H9 (cell line): ENCODE measurements around the gene TTC28. TPM values are rescaled to one million over a fixed set of nuclear protein-coding genes. Genes with fewer than 3 reads are reported as not detected.

Source experiments
- DNase-seq: peaks from one replicate; pipeline ENCODE4 v3.0.0-alpha.2; 2017
- H2AFZ ChIP-seq: one replicate; pipeline ENCODE4 v1.6.1; 2013; ENCODE audit warnings: mild to moderate bottlenecking, low read length, control low read depth, moderate library complexity
- H2AK5ac ChIP-seq: 2 replicates; pipeline ENCODE4 v1.6.1; 2013; ENCODE audit warnings: low read length, control low read depth, mixed read lengths; ENCODE audit not compliant: insufficient read length
- H2BK120ac ChIP-seq: one replicate; pipeline ENCODE4 v1.6.1; 2013; ENCODE audit warnings: low read depth, mild to moderate bottlenecking, low read length, control low read depth, inconsistent platforms; ENCODE audit not compliant: poor library complexity, severe bottlenecking
- H2BK12ac ChIP-seq: 2 replicates; pipeline ENCODE4 v1.6.1; 2013; ENCODE audit warnings: low read length, control low read depth, mixed read lengths, low read depth; ENCODE audit not compliant: insufficient read length
- H2BK15ac ChIP-seq: 2 replicates; pipeline ENCODE4 v1.6.1; 2013; ENCODE audit warnings: low read depth, low read length, control low read depth
- H2BK20ac ChIP-seq: one replicate; pipeline ENCODE4 v1.6.1; 2013; ENCODE audit warnings: low read depth, mild to moderate bottlenecking, low read length, control low read depth, inconsistent platforms; ENCODE audit not compliant: poor library complexity, severe bottlenecking
- H2BK5ac ChIP-seq: 2 replicates; pipeline ENCODE4 v1.6.1; 2013; ENCODE audit warnings: low read length, control low read depth, mixed read lengths; ENCODE audit not compliant: insufficient read length
- H3K14ac ChIP-seq: 2 replicates; pipeline ENCODE4 v1.6.1; 2013; ENCODE audit warnings: low read length, control low read depth; ENCODE audit not compliant: insufficient read depth
- H3K18ac ChIP-seq: 2 replicates; pipeline ENCODE4 v1.6.1; 2013; ENCODE audit warnings: low read depth, mild to moderate bottlenecking, mixed read lengths, low read length, control low read depth; ENCODE audit not compliant: insufficient read length
- H3K23ac ChIP-seq: 2 replicates; pipeline ENCODE4 v1.6.1; 2013; ENCODE audit warnings: low read length, control low read depth, mixed read lengths, low read depth; ENCODE audit not compliant: insufficient read length
- H3K23me2 ChIP-seq: 2 replicates; pipeline ENCODE4 v1.6.1; 2013; ENCODE audit warnings: low read depth, mild to moderate bottlenecking, mixed read lengths, low read length, control low read depth; ENCODE audit not compliant: insufficient read length, poor library complexity, severe bottlenecking
- H3K27ac ChIP-seq: 2 replicates; pipeline ENCODE4 v1.5.1; 2013; ENCODE audit warnings: low read length, control low read depth, mixed read lengths, low read depth; ENCODE audit not compliant: insufficient read length
- H3K27me3 ChIP-seq: 2 replicates; pipeline ENCODE4 v1.6.1; 2013; ENCODE audit warnings: low read length, control low read depth, inconsistent platforms; ENCODE audit not compliant: insufficient read depth
- H3K4ac ChIP-seq: 2 replicates; pipeline ENCODE4 v1.6.1; 2013; ENCODE audit warnings: low read depth, mild to moderate bottlenecking, control low read depth, inconsistent platforms, low read length, moderate library complexity
- H3K4me1 ChIP-seq: 2 replicates; pipeline ENCODE4 v1.6.1; 2013; ENCODE audit warnings: low read length, control low read depth, inconsistent platforms; ENCODE audit not compliant: insufficient read depth
- H3K4me2 ChIP-seq: 2 replicates; pipeline ENCODE4 v1.6.1; 2013; ENCODE audit warnings: low read length, control low read depth, mixed read lengths; ENCODE audit not compliant: insufficient read length, insufficient read depth
- H3K56ac ChIP-seq: 2 replicates; pipeline ENCODE4 v1.6.1; 2013; ENCODE audit warnings: low read depth, mild to moderate bottlenecking, mixed read lengths, low read length, control low read depth; ENCODE audit not compliant: insufficient read length
- H3K79me1 ChIP-seq: 2 replicates; pipeline ENCODE4 v1.6.1; 2013; ENCODE audit warnings: low read depth, mild to moderate bottlenecking, moderate library complexity, low read length, control low read depth, inconsistent platforms; ENCODE audit not compliant: insufficient read depth, poor library complexity, severe bottlenecking
- H3K79me2 ChIP-seq: 2 replicates; pipeline ENCODE4 v1.6.1; 2013; ENCODE audit warnings: low read length, control low read depth, inconsistent platforms; ENCODE audit not compliant: insufficient read depth
- H3K9ac ChIP-seq: 2 replicates; pipeline ENCODE4 v1.6.1; 2013; ENCODE audit warnings: low read length, control low read depth, mixed read lengths; ENCODE audit not compliant: insufficient read length; ENCODE audit errors: extremely low read depth
- H3K9me3 ChIP-seq: one replicate; pipeline ENCODE4 v1.6.1; 2013; ENCODE audit warnings: low read depth, low read length, inconsistent platforms; ENCODE audit not compliant: control insufficient read depth
- H3T11ph ChIP-seq: one replicate; pipeline ENCODE4 v1.6.1; 2013; ENCODE audit warnings: mild to moderate bottlenecking, low read length, control low read depth, inconsistent platforms
- H4K20me1 ChIP-seq: one replicate; pipeline ENCODE4 v1.6.1; 2013; ENCODE audit not compliant: control insufficient read depth, insufficient read length, insufficient read depth
- H4K5ac ChIP-seq: 2 replicates; pipeline ENCODE4 v1.6.1; 2013; ENCODE audit warnings: low read depth, mild to moderate bottlenecking, mixed read lengths, low read length, control low read depth; ENCODE audit not compliant: insufficient read length
- H4K8ac ChIP-seq: replicated peaks from 2 replicates; pipeline ENCODE4 v1.6.1; 2013; ENCODE audit warnings: low read length, control low read depth, mixed read lengths, low read depth; ENCODE audit not compliant: insufficient read length
- H4K91ac ChIP-seq: 2 replicates; pipeline ENCODE4 v1.6.1; 2013; ENCODE audit warnings: low read depth, mild to moderate bottlenecking, moderate library complexity, mixed read lengths, low read length, control low read depth; ENCODE audit not compliant: insufficient read length
- H3K27ac Mint-ChIP-seq, 3 experiments: 2 replicates in 2 of 3; 3 replicates in 1 of 3; pipeline ENCODE4 v1.8.0; 2020 to 2021; ENCODE audit warnings: mixed read lengths in 3 of 3, mild to moderate bottlenecking in 1 of 3, moderate library complexity in 1 of 3
- H3K27me3 Mint-ChIP-seq: 2 replicates; pipeline ENCODE4 v1.8.0; 2021; ENCODE audit warnings: low read depth, mild to moderate bottlenecking, moderate library complexity, mixed read lengths
- H3K36me3 Mint-ChIP-seq, 3 experiments: 2 replicates in 2 of 3; 3 replicates in 1 of 3; pipeline ENCODE4 v1.8.0; 2020 to 2021; ENCODE audit warnings: low read depth in 3 of 3, mixed read lengths in 3 of 3; ENCODE audit not compliant: insufficient read depth in 1 of 3
- H3K4me1 Mint-ChIP-seq, 2 experiments: 2 replicates each; pipeline ENCODE4 v1.8.0; 2020; ENCODE audit warnings: mixed read lengths in 2 of 2
- H3K4me3 Mint-ChIP-seq, 2 experiments: 2 replicates in 1 of 2; 3 replicates in 1 of 2; pipeline ENCODE4 v1.8.0; 2020 to 2021; ENCODE audit warnings: mild to moderate bottlenecking in 2 of 2, mixed read lengths in 2 of 2, moderate library complexity in 1 of 2
- H3K9me3 Mint-ChIP-seq, 2 experiments: 2 replicates in 1 of 2; 3 replicates in 1 of 2; pipeline ENCODE4 v1.8.0; 2020; ENCODE audit warnings: mild to moderate bottlenecking in 2 of 2, mixed read lengths in 2 of 2, moderate library complexity in 1 of 2
- CTCF ChIP-seq: fragments of 200-600 bp; sonication (generic); conservative IDR thresholded peaks from 3 replicates; pipeline ENCODE4 v1.8.0; 2021; ENCODE audit warnings: antibody characterized with exemption, mild to moderate bottlenecking
- WGBS: extraction: QIAGEN DNeasy Blood & Tissue Kit; methylation state at CpG from one replicate; pipeline ENCODE4 v1.1.7; 2013; ENCODE audit warnings: missing lambda C conversion rate, low lambda C conversion rate, mixed read lengths; ENCODE audit not compliant: insufficient read length; ENCODE audit errors: extremely low coverage; 5-methylcytosine and 5-hydroxymethylcytosine counted together
- total RNA-seq: library from RNA; stranded (reverse); gene quantifications from 2 replicates; pipeline ENCODE4 v1.2.1, GENCODE V29; 2021

The TTC28 gene
- total RNA-seq, 1 experiment from 2014 or later = 13.6 TPM

- H3K18ac ChIP-seq = no peak overlapping the region
- H3K23ac ChIP-seq = no peak overlapping the region
- no peak overlapping the region for H3K4ac ChIP-seq
- no peak for TF ChIP-seq CTCF
- Mint-ChIP-seq H3K9me3 (no peaks in the 10 kb centered on the region), H3K4me3 (no peak overlapping the region), H3K27me3 (no peaks in the 10 kb centered on the region), H3K4me1 (peaks cover 0 to 2% of the 10 kb centered on the region in 2 experiments; a peak in 2 of 4 replicates), H3K36me3 (peaks cover 0 to 2% (median 0%) of the 10 kb centered on the region in 3 experiments; a peak in 2 of 7 replicates), H3K27ac (no peak overlapping the region)
- no peaks in the 10 kb centered on the region for H3K79me1 ChIP-seq
- no peak overlapping the region for H3K4me2 ChIP-seq
- no peaks in the 10 kb centered on the region for H3K23me2 ChIP-seq
- no peak overlapping the region for H2BK12ac ChIP-seq
- no peak overlapping the region for H4K91ac ChIP-seq
- H3K27me3 ChIP-seq = no peaks in the 10 kb centered on the region
- no peak overlapping the region for H2BK15ac ChIP-seq
- H3K9me3 ChIP-seq = no peaks in the 10 kb centered on the region
- no peaks in the 10 kb centered on the region for H4K20me1 ChIP-seq
- no peak overlapping the region for H4K5ac ChIP-seq
- no peaks in the 10 kb centered on the region for H3K79me2 ChIP-seq
- no CpG with 5 or more reads among the region's 3 CpGs for WGBS
- no peak overlapping the region for H3T11ph ChIP-seq
- no peak overlapping the region for H2BK20ac ChIP-seq
- DNase-seq = no peak
- no peak overlapping the region for H3K9ac ChIP-seq
- H3K27ac ChIP-seq = no peak overlapping the region
- no peak overlapping the region for H2AK5ac ChIP-seq
- no peak overlapping the region for H3K14ac ChIP-seq
- H2BK120ac ChIP-seq = no peak overlapping the region
- H3K56ac ChIP-seq = no peak overlapping the region
- no peak overlapping the region for H2AFZ ChIP-seq
- no peak overlapping the region for H2BK5ac ChIP-seq
- no peaks in the 10 kb centered on the region; the same call in 1 of the 2 replicates for H3K4me1 ChIP-seq
- no peak overlapping the region for H4K8ac ChIP-seq
Measured at GRCh38 chr22:28097627-28098026, 582.0 kb downstream of the TTC28 start.
